Hepatocyte (in vitro differentiated cells): ENCODE measurements around the gene LY9. TPM values are rescaled to one million over a fixed set of nuclear protein-coding genes. Genes with fewer than 3 reads are reported as not detected.

Experiments
- DNase-seq: peaks from one replicate; pipeline ENCODE4 v3.0.0-alpha.2; 2016; ENCODE audit warnings: low spot score
- H2AFZ ChIP-seq: fragments of 200-600 bp; sonication (generic); 2 replicates; pipeline ENCODE4 v1.6.0; 2016; ENCODE audit warnings: antibody characterized with exemption, mild to moderate bottlenecking
- H3K27ac ChIP-seq: fragments of 200-600 bp; sonication (generic); 2 replicates; pipeline ENCODE4 v1.5.1; 2016; ENCODE audit warnings: mild to moderate bottlenecking
- H3K27me3 ChIP-seq: fragments of 200-600 bp; sonication (generic); 2 replicates; pipeline ENCODE4 v1.6.1; 2016
- H3K36me3 ChIP-seq: fragments of 200-600 bp; sonication (generic); replicated peaks from 2 replicates; pipeline ENCODE4 v1.5.1; 2016; ENCODE audit warnings: low read depth; ENCODE audit not compliant: insufficient read depth
- H3K4me1 ChIP-seq: fragments of 200-600 bp; sonication (generic); 2 replicates; pipeline ENCODE4 v1.5.1; 2016; ENCODE audit warnings: mild to moderate bottlenecking, moderate library complexity; ENCODE audit not compliant: insufficient read depth
- H3K4me2 ChIP-seq: fragments of 200-600 bp; sonication (generic); 2 replicates; pipeline ENCODE4 v1.6.0; 2016
- H3K4me3 ChIP-seq: fragments of 200-600 bp; sonication (generic); 2 replicates; pipeline ENCODE4 v1.5.1; 2016; ENCODE audit warnings: mild to moderate bottlenecking
- H3K79me2 ChIP-seq: fragments of 200-600 bp; sonication (generic); 2 replicates; pipeline ENCODE4 v1.6.0; 2017; ENCODE audit warnings: mild to moderate bottlenecking
- H3K9me2 ChIP-seq: fragments of 200-600 bp; sonication (generic); replicated peaks from 2 replicates; pipeline ENCODE4 v1.6.0; 2017; ENCODE audit warnings: mild to moderate bottlenecking; ENCODE audit not compliant: insufficient read depth
- H3K9me3 ChIP-seq: fragments of 200-600 bp; sonication (generic); 2 replicates; pipeline ENCODE4 v1.5.1; 2016; ENCODE audit warnings: low read depth, mild to moderate bottlenecking
- H4K20me1 ChIP-seq: fragments of 200-600 bp; sonication (generic); 2 replicates; pipeline ENCODE4 v1.6.0; 2016; ENCODE audit warnings: mild to moderate bottlenecking; ENCODE audit not compliant: insufficient read depth, poor library complexity, severe bottlenecking
- CTCF ChIP-seq: fragments of 200-600 bp; sonication (generic); IDR thresholded peaks from 2 replicates; pipeline ENCODE4 v1.5.1; 2016; ENCODE audit warnings: antibody characterized with exemption, mild to moderate bottlenecking; ENCODE audit not compliant: poor library complexity
- EZH2 ChIP-seq: fragments of 200-600 bp; sonication (generic); IDR thresholded peaks from 2 replicates; pipeline ENCODE4 v1.6.1; 2016; ENCODE audit warnings: antibody characterized with exemption, mild to moderate bottlenecking, borderline replicate concordance
- EZH2phosphoT487 ChIP-seq: fragments of 200-600 bp; sonication (generic); IDR thresholded peaks from one replicate; pipeline ENCODE4 v1.6.1; 2018; ENCODE audit warnings: antibody characterized with exemption, mild to moderate bottlenecking, low read depth, moderate library complexity; ENCODE audit not compliant: unreplicated experiment, severe bottlenecking
- WGBS: methylation state at CpG from one replicate; pipeline ENCODE4 v1.1.6; 2016; ENCODE audit warnings: low lambda C conversion rate; ENCODE audit errors: missing lambda C conversion rate; 5-methylcytosine and 5-hydroxymethylcytosine counted together
- polyA plus RNA-seq: library from polyadenylated mRNA; unstranded; fragments of >200 nt; fragmentation: Nextera tagmentation; extraction: Ambion mirVana; gene quantifications from 2 replicates; pipeline ENCODE4 v1.2.1, GENCODE V29; 2016
- total RNA-seq: library from RNA; depleted of rRNA; stranded (reverse); fragments of >200 nt; gene quantifications from 2 replicates; pipeline ENCODE4 v1.2.3, GENCODE V29; 2014

The LY9 gene
- total and polyA plus RNA-seq, 2 experiments from 2014 or later, result not detected

- Histone ChIP-seq H3K27me3 (no peaks in the 10 kb centered on the region), H3K4me2 (no peak overlapping the region), H3K27ac (no peak overlapping the region), H4K20me1 (no peaks in the 10 kb centered on the region), H3K36me3 (no peaks in the 10 kb centered on the region), H3K4me1 (no peaks in the 10 kb centered on the region), H3K4me3 (no peak overlapping the region), H3K9me3 (no peaks in the 10 kb centered on the region), H3K9me2 (no peaks in the 10 kb centered on the region), H3K79me2 (no peaks in the 10 kb centered on the region), H2AFZ (no peak overlapping the region)
- no peak for DNase-seq
- TF ChIP-seq EZH2 (no peak), EZH2phosphoT487 (no peak), CTCF (no peak)
- WGBS, result 94% methylated on average over 2 of the region's 2 CpGs
These were observed 57.8 kb downstream of the LY9 start for GRCh38 chr1:160853754-160854153.

- no peaks in the 10 kb centered on the region for H3K79me2 ChIP-seq
- no peak overlapping the region for H3K4me3 ChIP-seq
- no peak overlapping the region for H3K27ac ChIP-seq
- no peaks in the 10 kb centered on the region for H3K9me3 ChIP-seq
- H3K4me1 ChIP-seq, result no peaks in the 10 kb centered on the region
- WGBS, result 83% methylated on average over 9 of the region's 9 CpGs
- H3K4me2 ChIP-seq, result no peak overlapping the region
- no peak overlapping the region for H2AFZ ChIP-seq
- TF ChIP-seq EZH2 (no peak), CTCF (no peak), EZH2phosphoT487 (no peak)
- no peaks in the 10 kb centered on the region for H3K9me2 ChIP-seq
- H4K20me1 ChIP-seq, result no peaks in the 10 kb centered on the region
- no peaks in the 10 kb centered on the region for H3K27me3 ChIP-seq
- H3K36me3 ChIP-seq, result no peaks in the 10 kb centered on the region
- no peak for DNase-seq
These were observed 59.4 kb downstream of the LY9 start for GRCh38 chr1:160855181-160855981.

GRCh38 chr1:160858097-160858496 lies 62.1 kb downstream of the LY9 start:
- WGBS, result 73% methylated on average over 4 of the region's 4 CpGs

More at GRCh38 chr1:160858097-160858496, 62.1 kb downstream of the LY9 start:
- Histone ChIP-seq H3K27me3 (no peaks in the 10 kb centered on the region), H3K9me3 (no peaks in the 10 kb centered on the region), H3K4me3 (no peak overlapping the region), H3K79me2 (no peaks in the 10 kb centered on the region), H3K9me2 (no peaks in the 10 kb centered on the region), H3K4me1 (no peaks in the 10 kb centered on the region), H3K36me3 (no peaks in the 10 kb centered on the region), H4K20me1 (no peaks in the 10 kb centered on the region), H2AFZ (no peak overlapping the region), H3K27ac (no peak overlapping the region), H3K4me2 (no peak overlapping the region)
- TF ChIP-seq CTCF (no peak), EZH2 (no peak), EZH2phosphoT487 (no peak)
- DNase-seq, result no peak
